SU-DHL-6 (cell line): ENCODE data around the gene CNNM1.
A peak's percentile ranks its signal among the peaks of the same experiment; 100 is the strongest.

ENCODE experiments used
- H2AFZ ChIP-seq: fragments of 200-600 bp; sonication (generic); 2 replicates; pipeline ENCODE4 v1.6.1; 2014; ENCODE audit warnings: low read depth, mild to moderate bottlenecking, moderate library complexity, mixed read lengths, antibody characterized with exemption, low read length; ENCODE audit not compliant: severe bottlenecking
- H3F3A ChIP-seq: fragments of 200-600 bp; shearing (Covaris generic); 2 replicates; pipeline ENCODE4 v1.6.0; 2016; ENCODE audit warnings: antibody characterized with exemption, mild to moderate bottlenecking; ENCODE audit not compliant: insufficient read depth
- H3K27ac ChIP-seq: fragments of 200-600 bp; sonication (generic); 2 replicates; pipeline ENCODE4 v1.5.1; 2016; ENCODE audit warnings: low read depth, mild to moderate bottlenecking, low read length, moderate library complexity, mixed read lengths
- H3K27me3 ChIP-seq: fragments of 200-600 bp; sonication (generic), shearing (Covaris generic); 2 replicates; pipeline ENCODE4 v1.6.0; 2014; ENCODE audit warnings: mild to moderate bottlenecking, low read length
- H3K36me3 ChIP-seq: fragments of 200-600 bp; sonication (generic); 2 replicates; pipeline ENCODE4 v1.6.1; 2014; ENCODE audit warnings: mild to moderate bottlenecking, low read length, mixed read lengths
- H3K4me2 ChIP-seq: fragments of 300-600, 200-600 bp; shearing (Covaris generic), sonication (generic); 2 replicates; pipeline ENCODE4 v1.6.0; 2014; ENCODE audit warnings: low read length, low read depth, mild to moderate bottlenecking; ENCODE audit not compliant: poor library complexity, severe bottlenecking
- H3K4me3 ChIP-seq: fragments of 200-600 bp; sonication (generic); 2 replicates; pipeline ENCODE4 v1.5.1; 2014; ENCODE audit warnings: antibody characterized with exemption, low read length, mild to moderate bottlenecking, mixed read lengths; ENCODE audit not compliant: insufficient read depth, poor library complexity, severe bottlenecking
- H3K79me2 ChIP-seq: fragments of 200-600 bp; sonication (generic); 2 replicates; pipeline ENCODE4 v1.6.1; 2014; ENCODE audit warnings: mild to moderate bottlenecking, low read length, moderate library complexity; ENCODE audit not compliant: insufficient read depth
- H3K9ac ChIP-seq: fragments of 200-600 bp; sonication (generic); 2 replicates; pipeline ENCODE4 v1.7.0; 2014; ENCODE audit warnings: mild to moderate bottlenecking, low read length
- H3K9me2 ChIP-seq: fragments of 200-600 bp; sonication (generic); replicated peaks from 2 replicates; pipeline ENCODE4 v1.6.1; 2014; ENCODE audit warnings: low read length; ENCODE audit not compliant: insufficient read depth
- H3K9me3 ChIP-seq: fragments of 200-600 bp; sonication (generic); 2 replicates; pipeline ENCODE4 v1.6.1; 2014; ENCODE audit warnings: low read length, mixed read lengths; ENCODE audit not compliant: insufficient read depth
- H4K20me1 ChIP-seq: fragments of 200-600 bp; sonication (generic); 2 replicates; pipeline ENCODE4 v1.6.1; 2014; ENCODE audit warnings: low read depth, mild to moderate bottlenecking, antibody characterized with exemption, low read length, moderate library complexity, mixed read lengths
- EZH2phosphoT487 ChIP-seq: fragments of 200-600 bp; sonication (generic), shearing (Covaris generic); conservative IDR thresholded peaks from 2 replicates; pipeline ENCODE4 v1.6.1; 2018; ENCODE audit warnings: mild to moderate bottlenecking, antibody characterized with exemption, low read length, moderate library complexity, mixed read lengths
- TF ChIP-seq, protein P1 (sequence below): fragments of 200-600 bp; sonication (generic); IDR thresholded peaks from one replicate; pipeline ENCODE4 v1.5.1; 2017; ENCODE audit warnings: antibody characterized with exemption, mild to moderate bottlenecking, low read length, moderate library complexity; ENCODE audit not compliant: insufficient read depth, poor library complexity, severe bottlenecking

Gene CNNM1

DNA sequence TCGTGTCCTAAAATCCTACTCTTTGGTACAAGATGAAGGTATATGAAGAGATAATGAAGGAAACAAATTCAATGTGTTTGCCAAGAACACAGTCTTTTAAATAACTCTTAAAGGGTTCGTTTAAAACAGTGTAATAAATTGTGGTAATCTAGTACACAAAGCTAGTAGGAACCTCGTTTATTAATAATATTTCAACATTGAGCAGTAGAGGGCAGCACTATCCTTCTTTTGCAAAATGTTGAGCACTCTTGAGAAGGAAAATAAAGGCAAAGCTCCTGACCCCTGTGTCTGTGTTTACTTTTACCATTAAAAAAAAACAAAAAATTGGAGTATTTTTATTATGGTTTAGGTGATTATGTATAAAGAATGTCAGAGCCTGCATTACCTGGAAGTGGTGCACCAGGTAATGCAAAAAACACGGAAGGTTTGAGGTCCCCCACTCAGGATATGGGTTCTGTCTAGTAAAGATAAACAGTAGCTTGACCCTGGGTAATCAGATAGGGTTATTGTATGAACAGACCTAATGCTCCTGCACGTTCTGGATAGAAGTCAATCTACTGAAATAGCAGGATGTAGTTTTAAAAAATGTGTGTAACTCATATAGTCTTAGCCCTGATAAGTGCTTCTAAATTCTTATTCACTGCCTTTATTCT, 107.0 kb downstream of the CNNM1 start:
- Histone ChIP-seq H3K4me2 (no peak overlapping the region), H3K9ac (no peak overlapping the region)
- TF ChIP-seq, protein P1, sequence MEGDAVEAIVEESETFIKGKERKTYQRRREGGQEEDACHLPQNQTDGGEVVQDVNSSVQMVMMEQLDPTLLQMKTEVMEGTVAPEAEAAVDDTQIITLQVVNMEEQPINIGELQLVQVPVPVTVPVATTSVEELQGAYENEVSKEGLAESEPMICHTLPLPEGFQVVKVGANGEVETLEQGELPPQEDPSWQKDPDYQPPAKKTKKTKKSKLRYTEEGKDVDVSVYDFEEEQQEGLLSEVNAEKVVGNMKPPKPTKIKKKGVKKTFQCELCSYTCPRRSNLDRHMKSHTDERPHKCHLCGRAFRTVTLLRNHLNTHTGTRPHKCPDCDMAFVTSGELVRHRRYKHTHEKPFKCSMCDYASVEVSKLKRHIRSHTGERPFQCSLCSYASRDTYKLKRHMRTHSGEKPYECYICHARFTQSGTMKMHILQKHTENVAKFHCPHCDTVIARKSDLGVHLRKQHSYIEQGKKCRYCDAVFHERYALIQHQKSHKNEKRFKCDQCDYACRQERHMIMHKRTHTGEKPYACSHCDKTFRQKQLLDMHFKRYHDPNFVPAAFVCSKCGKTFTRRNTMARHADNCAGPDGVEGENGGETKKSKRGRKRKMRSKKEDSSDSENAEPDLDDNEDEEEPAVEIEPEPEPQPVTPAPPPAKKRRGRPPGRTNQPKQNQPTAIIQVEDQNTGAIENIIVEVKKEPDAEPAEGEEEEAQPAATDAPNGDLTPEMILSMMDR = peak; percentile 58
- TF ChIP-seq EZH2phosphoT487 = no peak

DNA sequence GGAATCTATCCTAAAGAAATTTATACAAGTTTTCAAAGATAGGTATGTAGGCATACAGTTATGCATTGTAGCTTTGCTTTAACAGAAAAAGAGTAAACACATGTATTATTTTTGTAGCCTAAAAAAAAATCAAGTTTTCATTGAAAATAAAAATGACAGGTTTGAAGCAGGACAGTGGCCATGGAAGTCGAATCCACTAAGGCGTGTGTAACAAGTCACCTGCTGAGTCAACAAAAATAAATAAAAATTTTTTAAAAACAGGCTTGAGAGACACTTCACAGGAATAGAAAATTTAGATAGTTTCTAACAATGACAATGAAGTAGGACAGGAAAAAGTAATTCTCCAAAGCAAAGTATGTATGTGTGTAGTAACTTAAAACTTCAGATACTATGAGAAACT, 109.7 kb downstream of the CNNM1 start:
- no peaks in the 10 kb centered on the region for H4K20me1 ChIP-seq
- H3K9me2 ChIP-seq = no peaks in the 10 kb centered on the region
- no peaks in the 10 kb centered on the region for H3K79me2 ChIP-seq
- 0 out of 2 replicates have a peak, but pooled peaks cover 3% of the 10 kb centered on the region for H3F3A ChIP-seq
- no peaks in the 10 kb centered on the region for H3K36me3 ChIP-seq
- no peak overlapping the region for H3K9ac ChIP-seq
- no peak for TF ChIP-seq EZH2phosphoT487
- TF ChIP-seq, protein P1 = no peak
- no peak overlapping the region for H2AFZ ChIP-seq
- H3K27ac ChIP-seq = no peak overlapping the region
- no peaks in the 10 kb centered on the region for H3K27me3 ChIP-seq
- no peak overlapping the region for H3K4me3 ChIP-seq
- H3K4me2 ChIP-seq = no peak overlapping the region
- no peaks in the 10 kb centered on the region for H3K9me3 ChIP-seq

More for the DNA sequence above, 107.0 kb downstream of the CNNM1 start:
- Histone ChIP-seq H3K27me3 (no peaks in the 10 kb centered on the region), H3K36me3 (no peaks in the 10 kb centered on the region), H4K20me1 (no peaks in the 10 kb centered on the region), H3K27ac (no peak overlapping the region), H3F3A (0 out of 2 replicates have a peak, but pooled peaks cover 7% of the 10 kb centered on the region), H2AFZ (no peak overlapping the region), H3K9me3 (no peaks in the 10 kb centered on the region), H3K4me3 (no peak overlapping the region), H3K79me2 (peaks cover 6% of the 10 kb centered on the region; the same call in 1 of the 2 replicates), H3K9me2 (no peaks in the 10 kb centered on the region)

DNA sequence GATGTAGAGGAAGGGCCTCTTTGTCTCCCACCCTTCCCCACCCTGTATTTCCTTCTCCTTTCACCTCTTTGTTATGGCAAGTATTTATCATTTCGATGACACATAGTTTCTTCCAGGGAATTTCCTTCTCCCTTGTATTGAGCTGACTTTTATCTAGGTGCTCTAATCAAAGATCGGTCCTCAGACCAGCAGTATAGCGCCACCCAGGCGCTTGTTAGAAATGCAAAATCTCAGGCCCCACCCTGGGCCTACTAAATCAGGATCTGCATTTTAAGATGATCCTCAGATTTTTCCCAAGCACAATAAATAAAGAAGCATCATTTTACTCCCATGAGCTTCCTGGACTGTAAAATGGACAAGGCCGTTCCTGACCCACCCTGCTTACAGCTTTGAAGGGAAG, 113.2 kb downstream of the CNNM1 start:
- H3K36me3 ChIP-seq = no peaks in the 10 kb centered on the region
- H3K9me3 ChIP-seq = no peaks in the 10 kb centered on the region
- H3K4me2 ChIP-seq = no peak overlapping the region
- H3K79me2 ChIP-seq = no peaks in the 10 kb centered on the region
- no peak overlapping the region for H3K27ac ChIP-seq
- TF ChIP-seq, protein P1 = no peak
- TF ChIP-seq EZH2phosphoT487 = no peak
- no peaks in the 10 kb centered on the region for H3K27me3 ChIP-seq
- H3K9me2 ChIP-seq = no peaks in the 10 kb centered on the region
- H3K4me3 ChIP-seq = no peak overlapping the region
- no peaks in the 10 kb centered on the region for H4K20me1 ChIP-seq
- no peaks in the 10 kb centered on the region for H3F3A ChIP-seq
- H2AFZ ChIP-seq = no peak overlapping the region
- H3K9ac ChIP-seq = no peak overlapping the region
